MM.1S (cell line): ENCODE data around the gene MYH7B.

Experiments
- CTCF ChIP-seq: fragments of 300-600 bp; sonication (generic); IDR thresholded peaks from 2 replicates; pipeline ENCODE4 v1.5.1; 2016; ENCODE audit warnings: antibody characterized with exemption, low read length, mixed read lengths
- EZH2 ChIP-seq: fragments of 300-600 bp; sonication (generic); optimal IDR thresholded peaks from 2 replicates; pipeline ENCODE3; 2017; ENCODE audit warnings: low read depth, mild to moderate bottlenecking, antibody characterized with exemption, low read length, mixed read lengths
- EZH2phosphoT487 ChIP-seq: fragments of 300-600 bp; sonication (generic); IDR thresholded peaks from 2 replicates; pipeline ENCODE4 v1.6.1; 2018; ENCODE audit warnings: antibody characterized with exemption, low read length

DNA sequence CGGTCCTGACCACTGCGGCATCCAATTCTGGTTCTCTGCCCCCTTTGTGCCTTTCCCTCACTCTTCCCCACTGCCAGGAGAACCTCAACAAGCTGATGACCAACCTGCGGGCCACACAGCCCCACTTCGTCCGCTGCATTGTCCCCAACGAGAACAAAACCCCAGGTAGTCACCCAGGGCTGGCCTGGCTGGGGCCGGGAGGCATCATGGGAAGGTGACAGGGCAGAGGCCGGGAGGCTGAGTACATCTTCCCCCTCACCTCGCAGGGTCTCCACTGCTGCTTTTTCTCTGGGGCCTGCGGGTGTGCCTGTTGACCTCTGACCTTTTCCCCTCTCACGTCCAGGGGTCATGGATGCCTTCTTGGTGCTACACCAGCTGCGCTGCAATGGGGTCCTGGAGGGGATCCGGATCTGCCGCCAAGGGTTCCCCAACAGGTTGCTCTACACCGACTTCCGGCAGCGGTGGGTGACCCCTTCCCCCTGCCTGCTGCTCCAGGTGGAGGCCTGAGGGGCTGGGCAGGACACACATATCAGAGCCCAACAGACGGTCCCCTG is 35.1 kb downstream of the MYH7B start:
- TF ChIP-seq CTCF = no peak
- no peak for TF ChIP-seq EZH2phosphoT487
- no peak for TF ChIP-seq EZH2
